Endothelial cell of umbilical vein (primary cell): ENCODE results near the gene SFTPA2. TPM values are rescaled to one million over a fixed set of nuclear protein-coding genes. Genes with fewer than 3 reads are reported as not detected.
"Not testable (repeated sequence)": the region's sequence is repeated elsewhere in the genome, so short reads cannot be mapped to it uniquely, and the experiment has no call there.

Source experiments
- BruUV-seq: library from RNA; stranded (reverse); fragments of 400-500 nt; replicated peaks from 2 replicates; lab custom pipeline; 2021; lab: Mats Ljungman, UMichigan
- CTCF ChIA-PET: fragments of 300-600, 350-600 bp; sonication (Branson Sonifier 250); formaldehyde crosslinking; loops from one replicate; lab custom pipeline; 2021; ENCODE audit warnings: antibody characterized with exemption, inconsistent platforms; lab: Charles Lee
- POLR2A ChIA-PET: fragments of 300-600, 350-600 bp; sonication (Branson Sonifier 250); formaldehyde crosslinking; loops from one replicate; lab custom pipeline; 2021; ENCODE audit warnings: antibody characterized with exemption, inconsistent platforms; lab: Charles Lee
- DNase-seq: peaks from one replicate; pipeline ENCODE4 v3.0.0-alpha.2; 2011; ENCODE audit warnings: low read depth, low spot score
- FAIRE-seq: peaks from 2 replicates; lab custom pipeline; 2011; peaks lifted over from hg19 to GRCh38; lab: Jason Lieb, UNC
- H2AFZ ChIP-seq: 2 replicates; pipeline ENCODE4 v1.6.0; 2012; ENCODE audit warnings: low read depth, low read length, control low read depth, inconsistent platforms
- H3K27ac ChIP-seq: 2 replicates; pipeline ENCODE4 v1.5.1; 2011; ENCODE audit warnings: low read depth, mild to moderate bottlenecking, control low read depth, low read length, moderate library complexity; ENCODE audit not compliant: insufficient read depth
- H3K27me3 ChIP-seq, 2 experiments: 2 replicates each; pipeline versions ENCODE4 v1.6.0 to v1.6.1; 2011; ENCODE audit warnings: low read length in 2 of 2, mixed read lengths in 1 of 2; ENCODE audit not compliant: control insufficient read depth in 2 of 2, insufficient read depth in 2 of 2
- H3K36me3 ChIP-seq, 2 experiments: 2 replicates in 1 of 2; 3 replicates in 1 of 2; pipeline ENCODE4 v1.5.1; 2011; ENCODE audit warnings: low read length in 2 of 2, mild to moderate bottlenecking in 1 of 2, moderate library complexity in 1 of 2; ENCODE audit not compliant: control insufficient read depth in 2 of 2, insufficient read depth in 2 of 2; ENCODE audit errors: extremely low read depth in 1 of 2
- H3K4me1 ChIP-seq: 3 replicates; pipeline ENCODE4 v1.5.1; 2011; ENCODE audit warnings: mild to moderate bottlenecking, low read length; ENCODE audit not compliant: control insufficient read depth, insufficient read depth; ENCODE audit errors: extremely low read depth
- H3K4me2 ChIP-seq: 2 replicates; pipeline ENCODE4 v1.6.1; 2011; ENCODE audit warnings: low read length, control low read depth, mixed read lengths; ENCODE audit not compliant: insufficient read depth
- H3K4me3 ChIP-seq, 3 experiments: fragments of 200-600 bp in 1 of 3; sonication (generic), shearing (Covaris generic) in 1 of 3; replicated peaks in 1 of 3; 2 replicates each; pipeline ENCODE4 v1.5.1; 2011 to 2016; ENCODE audit warnings: control low read depth in 3 of 3, low read length in 3 of 3, mild to moderate bottlenecking in 2 of 3, inconsistent platforms in 1 of 3, low read depth in 1 of 3, moderate library complexity in 1 of 3; ENCODE audit not compliant: insufficient read depth in 1 of 3
- H3K79me2 ChIP-seq: 2 replicates; pipeline ENCODE4 v1.6.0; 2012; ENCODE audit warnings: low read length, inconsistent platforms; ENCODE audit not compliant: control insufficient read depth, insufficient read depth
- H3K9ac ChIP-seq: replicated peaks from 2 replicates; pipeline ENCODE3; 2011; ENCODE audit warnings: low read length, control low read depth; ENCODE audit not compliant: insufficient read depth; ENCODE audit errors: extremely low read depth
- H3K9me1 ChIP-seq: replicated peaks from 3 replicates; pipeline ENCODE4 v1.6.0; 2011; ENCODE audit warnings: mild to moderate bottlenecking, low read length; ENCODE audit not compliant: control insufficient read depth, insufficient read depth; ENCODE audit errors: extremely low read depth
- H3K9me3 ChIP-seq: replicated peaks from 2 replicates; pipeline ENCODE4 v1.5.1; 2012; ENCODE audit warnings: low read length, inconsistent platforms; ENCODE audit not compliant: control insufficient read depth, insufficient read depth
- H4K20me1 ChIP-seq: replicated peaks from 2 replicates; pipeline ENCODE3; 2011; ENCODE audit warnings: mild to moderate bottlenecking, low read length; ENCODE audit not compliant: control insufficient read depth, insufficient read depth; ENCODE audit errors: extremely low read depth
- dilution Hi-C: fragments of 300-500 bp; cut with MboI; formaldehyde crosslinking; loops from one replicate; pipeline ENCODE4 v1.15.0; 2019; ENCODE audit warnings: low sequenced_read_pairs; ENCODE audit not compliant: extremely low pct_ligation_motif_present
- intact Hi-C: fragments of 100-400 bp; cut with micrococcal nuclease; formaldehyde crosslinking; loops from one replicate; pipeline ENCODE4 v1.10.0; 2022
- polyA plus RNA-seq, 4 experiments: library from polyadenylated mRNA; depleted of rRNA in 3 of 4; stranded (reverse) in 3 of 4; unstranded in 1 of 4; fragments of >200 nt; gene quantifications; 2 replicates each; pipeline versions ENCODE4 v1.2.1 to v1.2.3, GENCODE V29; 2011 to 2012; ENCODE audit warnings: missing spikeins in 1 of 4
- total RNA-seq: library from RNA; stranded (reverse); gene quantifications from 2 replicates; pipeline ENCODE4 v1.2.3, GENCODE V29; 2021

The SFTPA2 gene
- total and polyA plus RNA-seq, 2 donors (not counting 3 experiments of a cell fraction or from before 2014, with no cell fraction given) = not detected

GRCh38 chr10:79523157-79523853, 36.9 kb downstream of the SFTPA2 start:
- POLR2A ChIA-PET, BruUV-seq: not testable (repeated sequence)

DNA sequence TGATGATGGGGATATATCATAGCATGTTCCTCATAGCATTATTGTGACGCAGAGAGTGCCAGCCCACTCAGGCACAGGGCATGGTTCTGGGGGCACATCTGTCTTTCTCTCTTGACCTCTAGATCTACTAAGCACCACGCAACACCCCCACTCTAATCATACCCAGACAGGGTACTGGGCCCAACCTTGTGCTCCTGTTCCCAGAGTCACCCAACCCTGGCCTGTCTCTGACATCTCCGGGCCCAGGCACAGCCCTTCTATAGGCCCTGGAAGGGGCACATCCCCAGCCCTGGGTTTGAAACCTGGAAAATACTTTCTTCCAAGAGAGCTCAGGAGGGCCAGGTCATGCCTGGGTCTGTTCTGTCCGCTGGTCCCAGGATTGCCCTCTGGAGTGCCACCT, 37.7 kb downstream of the SFTPA2 start:
- H3K9me3 ChIP-seq, dilution Hi-C loops, BruUV-seq, H4K20me1 ChIP-seq, H3K9me1 ChIP-seq, H2AFZ ChIP-seq, H3K79me2 ChIP-seq, H3K36me3 ChIP-seq, intact Hi-C loops, H3K4me2 ChIP-seq, H3K4me3 ChIP-seq, POLR2A ChIA-PET, H3K4me1 ChIP-seq, DNase-seq, CTCF ChIA-PET, FAIRE-seq, H3K27me3 ChIP-seq, H3K9ac ChIP-seq, H3K27ac ChIP-seq: not testable (repeated sequence)

More at GRCh38 chr10:79523157-79523853, 36.9 kb downstream of the SFTPA2 start:
- H3K4me2 ChIP-seq, H2AFZ ChIP-seq, FAIRE-seq, H3K79me2 ChIP-seq, H3K9ac ChIP-seq, dilution Hi-C loops, H3K27ac ChIP-seq, CTCF ChIA-PET, H3K4me3 ChIP-seq, DNase-seq, intact Hi-C loops, H4K20me1 ChIP-seq, H3K9me1 ChIP-seq, H3K27me3 ChIP-seq, H3K36me3 ChIP-seq, H3K4me1 ChIP-seq, H3K9me3 ChIP-seq: not testable (repeated sequence)

DNA sequence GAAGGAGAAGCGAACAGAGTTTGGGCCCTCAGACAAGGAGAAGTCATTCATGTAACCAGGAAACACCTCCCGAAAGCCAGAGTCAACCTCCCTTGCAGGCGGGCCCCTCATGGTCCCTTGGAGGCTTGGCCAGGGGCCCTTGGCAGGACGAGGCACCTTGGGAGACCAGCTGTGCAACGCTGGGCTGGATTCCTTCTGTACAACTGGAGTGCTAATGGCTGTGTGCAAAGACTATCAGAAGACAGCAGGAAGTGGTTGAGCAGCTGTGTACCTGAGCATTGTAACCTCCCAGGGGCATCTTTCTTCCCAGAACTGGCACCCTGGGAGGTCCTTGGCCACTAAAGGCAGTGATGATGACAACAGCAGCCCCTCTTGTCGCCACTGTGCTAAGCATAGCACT, 38.5 kb downstream of the SFTPA2 start:
- POLR2A ChIA-PET, H3K9me3 ChIP-seq, H3K4me3 ChIP-seq, H3K4me1 ChIP-seq, H3K36me3 ChIP-seq, intact Hi-C loops, H3K9me1 ChIP-seq, H3K79me2 ChIP-seq, H3K4me2 ChIP-seq, dilution Hi-C loops, H4K20me1 ChIP-seq, CTCF ChIA-PET, DNase-seq, H3K27ac ChIP-seq, H2AFZ ChIP-seq, H3K27me3 ChIP-seq, BruUV-seq, FAIRE-seq, H3K9ac ChIP-seq: not testable (repeated sequence)

DNA sequence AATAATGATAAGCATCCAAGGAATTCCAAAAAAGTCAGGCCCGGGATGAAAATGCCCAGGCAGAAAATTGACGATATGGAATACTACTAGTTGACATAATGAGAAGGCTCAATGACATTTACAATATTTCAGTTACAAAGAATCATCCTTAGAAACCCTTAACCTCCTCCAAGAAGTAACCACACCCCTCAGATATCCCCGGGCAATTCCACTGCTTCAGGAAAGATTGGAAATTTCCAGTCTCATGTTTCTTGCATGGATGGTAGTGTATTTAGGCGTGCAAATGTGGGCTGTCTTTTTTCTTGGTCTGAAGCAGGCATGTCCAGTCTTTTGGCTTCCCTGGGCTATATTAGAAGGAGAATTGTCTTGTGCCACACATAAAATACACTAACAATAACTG, 42.6 kb downstream of the SFTPA2 start:
- H3K9me1 ChIP-seq, H3K27me3 ChIP-seq, dilution Hi-C loops, H4K20me1 ChIP-seq, intact Hi-C loops, H3K79me2 ChIP-seq, H3K27ac ChIP-seq, H3K4me3 ChIP-seq, H3K9ac ChIP-seq, H3K4me2 ChIP-seq, H2AFZ ChIP-seq, H3K4me1 ChIP-seq, DNase-seq, CTCF ChIA-PET, FAIRE-seq, POLR2A ChIA-PET, BruUV-seq, H3K9me3 ChIP-seq, H3K36me3 ChIP-seq: not testable (repeated sequence)
